ENCODE measurements around the gene EIF5B. TPM values are rescaled to one million over a fixed set of nuclear protein-coding genes. Genes with fewer than 3 reads are reported as not detected.
"Not testable (repeated sequence)": the region's sequence is repeated elsewhere in the genome, so short reads cannot be mapped to it uniquely, and the experiment has no call there.

Gene EIF5B, protein sequence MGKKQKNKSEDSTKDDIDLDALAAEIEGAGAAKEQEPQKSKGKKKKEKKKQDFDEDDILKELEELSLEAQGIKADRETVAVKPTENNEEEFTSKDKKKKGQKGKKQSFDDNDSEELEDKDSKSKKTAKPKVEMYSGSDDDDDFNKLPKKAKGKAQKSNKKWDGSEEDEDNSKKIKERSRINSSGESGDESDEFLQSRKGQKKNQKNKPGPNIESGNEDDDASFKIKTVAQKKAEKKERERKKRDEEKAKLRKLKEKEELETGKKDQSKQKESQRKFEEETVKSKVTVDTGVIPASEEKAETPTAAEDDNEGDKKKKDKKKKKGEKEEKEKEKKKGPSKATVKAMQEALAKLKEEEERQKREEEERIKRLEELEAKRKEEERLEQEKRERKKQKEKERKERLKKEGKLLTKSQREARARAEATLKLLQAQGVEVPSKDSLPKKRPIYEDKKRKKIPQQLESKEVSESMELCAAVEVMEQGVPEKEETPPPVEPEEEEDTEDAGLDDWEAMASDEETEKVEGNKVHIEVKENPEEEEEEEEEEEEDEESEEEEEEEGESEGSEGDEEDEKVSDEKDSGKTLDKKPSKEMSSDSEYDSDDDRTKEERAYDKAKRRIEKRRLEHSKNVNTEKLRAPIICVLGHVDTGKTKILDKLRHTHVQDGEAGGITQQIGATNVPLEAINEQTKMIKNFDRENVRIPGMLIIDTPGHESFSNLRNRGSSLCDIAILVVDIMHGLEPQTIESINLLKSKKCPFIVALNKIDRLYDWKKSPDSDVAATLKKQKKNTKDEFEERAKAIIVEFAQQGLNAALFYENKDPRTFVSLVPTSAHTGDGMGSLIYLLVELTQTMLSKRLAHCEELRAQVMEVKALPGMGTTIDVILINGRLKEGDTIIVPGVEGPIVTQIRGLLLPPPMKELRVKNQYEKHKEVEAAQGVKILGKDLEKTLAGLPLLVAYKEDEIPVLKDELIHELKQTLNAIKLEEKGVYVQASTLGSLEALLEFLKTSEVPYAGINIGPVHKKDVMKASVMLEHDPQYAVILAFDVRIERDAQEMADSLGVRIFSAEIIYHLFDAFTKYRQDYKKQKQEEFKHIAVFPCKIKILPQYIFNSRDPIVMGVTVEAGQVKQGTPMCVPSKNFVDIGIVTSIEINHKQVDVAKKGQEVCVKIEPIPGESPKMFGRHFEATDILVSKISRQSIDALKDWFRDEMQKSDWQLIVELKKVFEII
- total RNA-seq (2014; rRNA removed; shearing (Covaris generic)) = 7.2 and 12.1 TPM in 2 replicates
- 10.6 and 15.2 TPM in 2 replicates for polyA plus RNA-seq (2015; cell fraction: cytosol; rRNA removed)
- polyA plus RNA-seq (2015; cell fraction: nucleus; rRNA removed) = 17.1 and 26.1 TPM in 2 replicates

DNA sequence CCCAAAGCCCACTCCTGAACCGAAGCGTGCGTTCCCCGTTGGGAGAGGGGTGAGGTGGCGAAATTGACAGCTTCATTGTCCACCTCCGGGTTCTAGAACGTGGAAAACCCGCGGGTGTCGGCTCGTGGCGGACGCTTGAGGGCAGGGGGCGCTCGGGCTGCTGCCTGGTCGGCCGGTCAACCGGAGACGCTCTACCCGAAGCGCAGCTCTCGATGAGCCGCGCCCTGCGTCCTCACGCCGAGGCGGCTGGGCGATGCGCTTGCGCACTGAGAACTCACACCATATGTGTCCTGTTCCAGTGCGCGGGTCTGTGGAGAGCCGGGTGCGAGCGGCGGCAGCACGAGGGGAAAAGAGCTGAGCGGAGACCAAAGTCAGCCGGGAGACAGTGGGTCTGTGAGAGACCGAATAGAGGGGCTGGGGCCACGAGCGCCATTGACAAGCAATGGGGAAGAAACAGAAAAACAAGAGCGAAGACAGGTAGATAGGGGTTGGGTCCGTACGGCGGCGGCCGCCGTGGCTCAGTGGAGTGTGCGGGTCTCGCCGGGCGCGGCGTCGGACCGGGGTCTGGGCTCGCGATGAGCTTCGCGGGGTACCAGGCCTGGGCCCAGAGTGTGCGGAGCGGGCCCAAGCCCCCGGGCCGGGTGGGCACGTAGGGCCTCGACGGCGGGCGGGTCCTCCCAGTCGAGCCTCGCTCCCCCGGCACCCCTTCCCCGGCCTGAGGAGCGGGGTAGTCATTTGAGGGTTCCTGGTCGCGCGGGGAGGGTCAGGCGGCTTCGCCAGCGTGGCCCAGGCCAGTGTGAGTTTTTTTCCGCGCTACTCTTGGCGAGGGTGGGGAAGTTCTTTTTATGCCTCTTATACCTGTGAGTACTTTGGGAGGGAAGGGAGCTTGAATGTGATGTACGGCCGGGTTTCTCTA, at the start of gene EIF5B:
TSS of gene EIF5B (plus strand) at position 277 of the 916 bp plus-strand sequence. CDS start at position 443, 166 bp downstream.
- peak; percentile 96 for DNase-seq (ENCODE audit: low read depth, low spot score)
- in situ Hi-C loops (cut with HindIII; ENCODE audit: low pct_unique_long_range_greater_than_20kb, low sequenced_read_pairs) = no loop called here

DNA sequence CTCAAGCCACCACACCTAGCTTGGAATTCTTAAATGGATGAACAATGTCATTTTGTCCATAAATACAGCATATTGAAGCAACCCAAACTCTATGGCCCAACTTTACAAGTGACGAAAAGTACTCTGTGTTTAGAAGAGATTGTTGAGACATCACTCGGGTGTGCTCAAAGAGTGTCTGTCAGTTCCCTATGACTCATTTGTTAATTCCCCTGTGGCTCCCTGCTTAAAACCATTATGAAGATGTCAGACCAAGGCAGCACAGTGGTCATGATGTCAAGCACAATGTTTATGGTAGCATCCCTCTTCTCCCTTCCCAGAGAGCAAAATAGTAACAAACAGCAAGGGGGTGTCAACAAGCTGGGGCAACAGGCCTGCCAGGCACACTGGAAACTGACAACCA, 39.2 kb upstream of the EIF5B start:
- DNase-seq (ENCODE audit: low read depth, low spot score) = no peak
- in situ Hi-C loops (cut with HindIII; ENCODE audit: low pct_unique_long_range_greater_than_20kb, low sequenced_read_pairs) = no loop called here

DNA sequence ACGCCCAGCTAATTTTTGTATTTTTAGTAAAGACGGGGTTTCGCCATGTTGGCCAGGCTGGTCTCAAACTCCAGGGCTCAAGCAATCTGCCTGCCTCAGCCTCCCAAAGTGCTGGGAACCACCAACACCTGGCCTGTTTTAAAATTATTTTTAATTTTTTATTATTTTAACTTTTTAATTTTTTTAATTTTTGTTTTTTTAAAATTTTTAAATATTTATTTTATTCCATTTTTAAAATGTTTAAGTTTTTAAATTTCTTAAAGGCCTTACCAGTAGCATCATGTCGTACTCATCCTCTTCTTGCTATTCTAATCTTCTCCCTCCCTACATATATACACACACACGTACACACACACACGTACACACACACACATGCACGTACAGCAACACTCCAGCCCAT, 37.6 kb upstream of the EIF5B start:
- DNase-seq (ENCODE audit: low read depth, low spot score) = no peak
- in situ Hi-C loops (cut with HindIII; ENCODE audit: low pct_unique_long_range_greater_than_20kb, low sequenced_read_pairs) = no loop called here

DNA sequence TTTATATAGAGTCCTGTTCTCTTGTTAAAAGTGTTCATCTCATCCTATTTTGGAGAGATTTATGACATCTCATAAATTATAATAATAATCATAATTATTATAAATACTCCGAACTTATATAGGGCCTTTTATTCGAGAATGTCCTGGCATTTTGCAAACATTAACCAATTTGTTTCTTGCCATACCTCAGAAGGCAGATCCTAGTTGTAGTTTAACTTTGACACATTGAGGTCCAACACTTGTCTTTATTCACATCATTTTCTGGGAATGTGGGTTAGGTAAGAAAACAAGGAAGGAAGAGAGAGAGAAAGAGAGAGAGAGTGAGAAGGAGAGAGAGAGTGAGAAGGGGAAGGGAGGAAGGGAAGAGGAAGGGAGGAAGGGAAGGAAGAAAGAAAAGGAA, 36.1 kb upstream of the EIF5B start, which contains the start of gene LYG1:
TSS of gene LYG1 (minus strand) at position 101 of the 400 bp plus-strand sequence. CDS start 5,527 bp downstream, outside the sequence.
- DNase-seq (ENCODE audit: low read depth, low spot score); in situ Hi-C loops (cut with HindIII; ENCODE audit: low pct_unique_long_range_greater_than_20kb, low sequenced_read_pairs): not testable (repeated sequence)

DNA sequence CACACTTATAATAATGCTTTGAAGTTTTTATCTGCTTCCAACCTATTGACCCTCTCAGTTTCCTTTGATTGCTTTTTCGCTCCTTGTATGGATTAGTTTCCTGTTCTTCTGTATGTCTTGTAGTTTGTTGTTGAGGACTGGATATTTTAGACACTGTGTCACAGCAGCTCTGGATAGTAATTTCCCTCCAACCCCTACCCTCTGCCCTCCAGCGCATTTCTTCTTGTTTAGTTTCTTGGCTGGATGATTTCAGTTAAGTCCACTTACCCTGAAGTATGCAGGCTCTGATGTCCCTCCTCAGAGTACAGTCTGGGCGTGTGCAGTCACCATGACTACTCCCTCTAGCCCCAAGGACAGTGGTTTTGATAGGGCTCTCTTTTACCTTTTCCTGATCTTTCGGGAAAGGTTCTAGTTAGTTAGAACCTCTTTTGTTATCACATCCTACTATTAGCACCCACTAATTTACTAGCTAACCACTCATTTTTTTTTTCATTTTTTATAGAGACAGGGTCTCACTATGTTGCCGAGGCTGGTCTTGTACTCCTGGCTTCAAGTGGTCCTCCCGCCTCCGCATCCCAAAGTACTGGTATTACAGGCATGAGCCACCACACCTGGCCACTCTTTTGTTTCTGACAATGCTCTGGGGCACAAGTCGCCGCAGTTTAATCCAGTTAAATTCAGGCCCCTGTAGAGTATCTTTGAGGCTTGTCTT, 19.9 kb upstream of the EIF5B start:
- DNase-seq (ENCODE audit: low read depth, low spot score) = no peak
- in situ Hi-C loops (cut with HindIII; ENCODE audit: low pct_unique_long_range_greater_than_20kb, low sequenced_read_pairs) = no loop called here

DNA sequence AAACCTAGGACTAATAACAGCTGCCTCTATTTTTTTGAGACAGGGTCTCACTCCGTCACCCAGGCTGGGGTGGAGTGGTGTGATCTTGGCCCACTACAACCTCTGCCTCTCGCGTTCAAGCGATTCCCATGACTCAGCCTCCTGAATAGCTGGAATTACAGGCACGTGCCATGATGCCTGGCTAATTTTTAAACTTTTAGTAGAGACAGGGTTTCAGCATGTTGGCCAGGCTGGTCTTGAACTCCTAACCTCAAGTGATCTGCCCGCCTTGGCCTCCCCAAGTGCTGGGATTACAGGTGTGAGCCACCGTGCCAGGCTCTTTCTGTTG, 19.4 kb upstream of the EIF5B start:
- DNase-seq (ENCODE audit: low read depth, low spot score); in situ Hi-C loops (cut with HindIII; ENCODE audit: low pct_unique_long_range_greater_than_20kb, low sequenced_read_pairs): not testable (repeated sequence)

DNA sequence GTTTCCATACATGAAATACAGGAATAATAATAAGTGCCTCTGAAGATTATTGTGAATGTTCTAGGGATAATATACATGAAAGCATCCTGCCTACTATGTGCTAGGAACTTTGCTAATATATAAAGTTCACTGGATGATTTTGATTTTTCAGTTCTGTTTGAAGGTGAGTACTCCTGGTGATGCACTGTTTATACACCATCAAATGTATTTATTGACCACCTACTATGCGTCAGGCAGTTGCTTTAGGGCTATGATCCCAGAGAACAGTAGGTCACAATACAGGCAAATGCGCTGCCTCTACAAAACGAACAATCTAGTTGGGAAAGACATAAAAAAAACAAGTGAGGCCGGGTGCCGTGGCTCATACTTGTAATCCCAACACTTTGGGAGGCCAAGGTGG, 11.8 kb upstream of the EIF5B start:
- in situ Hi-C loops (cut with HindIII; ENCODE audit: low pct_unique_long_range_greater_than_20kb, low sequenced_read_pairs) = no loop called here

DNA sequence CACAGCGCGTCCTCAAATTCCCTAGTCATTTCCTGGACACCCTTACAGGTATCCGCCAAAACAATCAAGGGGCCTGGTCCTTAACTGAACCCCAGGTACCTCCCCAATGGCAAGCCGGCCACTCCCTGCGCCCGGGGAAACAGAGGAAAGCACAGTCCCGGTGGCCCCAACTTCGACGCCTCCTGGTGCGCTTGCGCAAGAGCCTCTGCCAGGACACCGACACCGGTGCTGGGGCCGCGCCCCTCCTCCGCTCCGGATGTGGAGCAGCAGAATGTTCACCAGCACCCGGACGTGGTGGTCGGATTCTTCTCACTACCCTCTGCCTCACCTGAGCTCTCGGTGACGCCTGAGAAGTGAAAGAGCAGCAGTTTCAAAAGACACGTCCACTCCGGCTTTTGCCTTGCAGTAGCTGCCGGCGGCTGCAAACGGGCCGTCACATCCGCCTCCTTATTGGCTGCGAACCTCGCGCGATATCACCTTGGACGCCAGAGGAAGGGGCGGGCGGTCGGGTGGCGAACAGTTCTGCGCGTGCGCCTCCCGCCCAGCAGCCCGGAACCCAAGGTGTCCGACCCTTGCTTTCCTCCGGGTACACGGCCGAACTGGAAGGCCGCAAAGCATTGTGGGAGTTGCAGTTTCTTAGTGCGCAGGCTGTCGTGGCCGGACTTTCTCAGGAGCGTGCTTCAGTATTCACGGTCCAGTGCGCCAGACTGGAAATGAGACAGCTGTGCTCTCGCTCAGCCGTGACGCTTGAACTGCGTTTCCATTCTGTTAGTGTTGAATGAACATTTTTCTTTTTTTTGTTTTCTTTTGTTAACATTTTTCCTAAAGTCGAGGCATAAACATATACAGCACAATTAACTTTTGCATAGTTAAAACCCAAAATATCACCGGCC, 1.0 kb upstream of the EIF5B start, which contains the start of gene TXNDC9:
TSS of gene TXNDC9 (minus strand) at position 423 of the 893 bp plus-strand sequence. CDS start 3,123 bp downstream, outside the sequence.
- in situ Hi-C loops (cut with HindIII; ENCODE audit: low pct_unique_long_range_greater_than_20kb, low sequenced_read_pairs) = no loop called here
- peak; percentile 99 for DNase-seq (ENCODE audit: low read depth, low spot score)

More for the DNA sequence above, 11.8 kb upstream of the EIF5B start:
- DNase-seq (ENCODE audit: low read depth, low spot score) = no peak

DNA sequence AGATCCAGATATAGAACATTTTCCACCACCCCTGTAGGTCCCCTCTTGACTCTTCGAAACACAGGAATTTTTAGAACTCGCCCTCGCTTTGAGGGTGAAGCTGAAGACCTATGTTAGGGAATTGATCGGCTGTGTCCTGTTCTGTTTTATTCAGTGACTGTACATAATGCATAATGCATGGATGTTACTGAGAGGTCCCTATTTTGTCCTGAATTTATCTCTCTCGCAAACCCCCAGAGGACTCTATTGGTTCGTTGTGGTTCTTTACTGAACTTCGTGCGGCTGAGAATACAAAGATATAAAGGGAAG, 431 bp upstream of the EIF5B start:
- DNase-seq (ENCODE audit: low read depth, low spot score) = no peak
- in situ Hi-C loops (cut with HindIII; ENCODE audit: low pct_unique_long_range_greater_than_20kb, low sequenced_read_pairs) = no loop called here

DNA sequence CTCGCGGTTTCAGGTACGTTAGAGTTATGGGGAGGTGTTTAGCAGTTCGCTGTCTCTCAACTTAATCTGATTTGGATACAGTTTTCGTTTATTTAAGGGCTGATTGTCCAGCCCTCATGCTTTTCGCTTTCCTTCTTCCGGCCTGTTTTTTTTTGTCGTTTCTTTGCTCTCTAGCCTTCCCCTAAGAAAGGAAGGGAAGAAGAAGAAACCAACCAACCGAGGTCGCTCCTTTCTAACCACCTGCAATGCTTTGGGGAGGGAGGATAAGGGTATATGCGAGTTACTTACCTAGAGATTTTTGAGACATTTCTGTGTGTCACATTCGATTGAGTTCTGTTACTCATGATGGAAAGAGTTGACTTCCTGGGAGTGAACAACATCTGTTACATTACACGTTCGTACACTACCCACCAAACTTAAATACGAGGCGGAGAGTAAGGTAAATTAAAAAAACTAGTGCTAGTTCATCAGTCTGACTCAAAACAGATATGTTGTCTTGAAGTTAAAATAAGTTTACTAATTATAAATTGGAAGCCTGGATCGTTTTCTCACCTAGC, 918 bp downstream of the EIF5B start:
- in situ Hi-C loops (cut with HindIII; ENCODE audit: low pct_unique_long_range_greater_than_20kb, low sequenced_read_pairs) = no loop called here
- DNase-seq (ENCODE audit: low read depth, low spot score) = peak; percentile 2

DNA sequence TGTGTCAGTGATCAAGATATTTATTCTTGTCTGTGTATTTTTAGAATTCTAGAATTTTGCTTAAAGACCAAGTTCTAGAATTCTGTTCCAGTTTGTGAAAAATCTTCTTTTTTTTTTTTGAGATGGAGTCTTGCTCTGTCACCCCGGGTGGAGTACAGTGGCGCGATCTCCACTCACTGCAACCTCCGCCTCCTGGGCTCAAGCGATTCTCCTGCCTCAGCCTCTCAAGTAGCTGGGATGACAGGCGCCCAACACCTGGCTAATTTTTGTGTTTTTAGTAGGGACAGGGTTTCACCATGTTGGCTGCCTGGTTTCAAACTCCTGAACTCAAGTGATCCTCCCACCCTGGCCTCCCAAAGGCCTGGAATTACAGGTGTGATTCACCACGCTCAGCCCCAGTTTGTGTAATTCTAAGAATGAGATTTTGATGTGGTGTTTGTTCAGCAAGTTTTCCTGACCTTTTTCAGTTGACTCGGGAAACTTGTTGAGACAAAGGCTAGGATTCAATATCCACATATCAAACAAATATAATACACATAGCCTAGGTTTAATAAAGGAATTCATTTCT, 3.6 kb downstream of the EIF5B start:
- in situ Hi-C loops (cut with HindIII; ENCODE audit: low pct_unique_long_range_greater_than_20kb, low sequenced_read_pairs) = no loop called here
- DNase-seq (ENCODE audit: low read depth, low spot score) = no peak

DNA sequence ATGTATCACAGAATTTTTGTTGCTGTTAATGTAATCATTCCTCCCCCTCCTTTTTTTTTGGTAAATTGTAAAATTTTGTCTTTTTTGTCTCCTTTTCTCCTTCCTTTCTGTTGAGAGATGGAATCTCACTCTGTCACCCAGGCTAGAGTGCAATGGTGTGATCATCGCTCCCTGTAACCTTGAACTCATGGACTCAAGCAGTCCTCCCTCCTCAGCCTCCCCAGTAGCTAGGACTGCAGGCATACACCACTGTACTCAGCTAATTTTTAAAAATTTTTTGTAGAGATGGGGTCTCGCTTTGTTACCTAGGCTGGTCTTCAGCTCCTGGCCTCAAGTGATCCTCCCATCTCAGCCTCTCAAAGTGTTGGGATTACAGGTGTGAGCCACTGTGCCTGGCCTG, 5.3 kb downstream of the EIF5B start:
- in situ Hi-C loops (cut with HindIII; ENCODE audit: low pct_unique_long_range_greater_than_20kb, low sequenced_read_pairs) = no loop called here
- no peak for DNase-seq (ENCODE audit: low read depth, low spot score)

DNA sequence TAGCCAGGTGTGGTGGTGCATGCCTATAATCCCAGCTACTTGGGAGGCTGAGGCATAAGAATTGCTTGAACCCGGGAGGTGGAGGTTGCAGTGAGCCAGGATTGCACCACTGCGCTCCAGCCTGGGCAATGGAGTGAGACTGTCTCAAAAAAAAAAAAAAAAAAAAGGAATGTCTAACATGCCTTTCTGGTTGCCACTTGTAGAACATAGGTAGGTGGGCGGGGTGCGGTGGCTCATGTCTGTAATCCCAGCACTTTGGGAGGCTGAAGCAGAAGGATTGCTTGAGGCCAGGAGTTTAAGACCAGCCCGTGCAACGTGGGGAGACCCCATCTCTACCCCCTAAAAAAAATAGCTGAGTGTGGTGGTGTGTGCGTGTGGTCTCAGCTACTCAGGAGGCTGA, 8.3 kb downstream of the EIF5B start:
- in situ Hi-C loops (cut with HindIII; ENCODE audit: low pct_unique_long_range_greater_than_20kb, low sequenced_read_pairs); DNase-seq (ENCODE audit: low read depth, low spot score): not testable (repeated sequence)

DNA sequence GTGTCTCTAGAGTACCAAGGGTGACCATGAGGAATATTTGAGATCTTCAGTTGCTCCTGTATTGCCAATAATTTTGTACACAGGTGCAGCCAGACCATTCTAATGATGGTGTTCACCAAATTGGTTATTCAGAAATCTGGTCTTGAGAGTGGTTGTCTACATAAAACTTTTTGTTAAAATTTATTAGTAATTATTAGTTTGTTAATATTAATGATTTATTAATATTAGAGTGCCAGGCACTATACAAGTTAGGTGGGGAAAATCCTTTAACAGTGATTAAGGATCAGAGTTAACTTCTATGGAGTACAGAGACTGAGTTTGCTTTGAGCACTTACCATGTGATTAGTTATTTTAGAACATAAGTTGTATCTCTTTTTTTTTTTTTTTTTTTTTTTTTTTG, 9.0 kb downstream of the EIF5B start:
- DNase-seq (ENCODE audit: low read depth, low spot score) = no peak
- in situ Hi-C loops (cut with HindIII; ENCODE audit: low pct_unique_long_range_greater_than_20kb, low sequenced_read_pairs) = no loop called here

DNA sequence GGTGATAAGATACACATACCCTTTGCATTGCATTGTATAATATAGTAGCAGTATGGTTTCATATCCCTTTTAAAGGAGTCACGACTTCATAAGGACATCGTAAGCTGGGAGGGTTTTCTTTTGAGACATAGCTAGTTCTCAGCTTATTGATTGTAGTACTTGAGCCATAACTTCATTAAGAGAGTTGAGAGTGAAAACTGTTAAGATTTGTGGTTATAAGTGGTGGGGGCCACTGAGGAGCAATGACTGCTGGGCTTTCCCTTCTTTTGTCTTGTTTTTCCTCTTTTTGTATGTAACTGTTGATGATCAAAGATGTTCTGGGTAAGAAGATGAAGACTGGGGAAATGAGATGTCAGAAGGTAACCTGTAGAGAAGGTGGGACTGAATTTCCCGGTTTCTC, 11.0 kb downstream of the EIF5B start:
- in situ Hi-C loops (cut with HindIII; ENCODE audit: low pct_unique_long_range_greater_than_20kb, low sequenced_read_pairs) = no loop called here

More for the DNA sequence above, 11.0 kb downstream of the EIF5B start:
- DNase-seq (ENCODE audit: low read depth, low spot score) = no peak

All from SK-MEL-5 (cell line).